Thoracic aorta (tissue), 2 donors: Measurements from ENCODE around the gene ARHGAP19. TPM values are rescaled to one million over a fixed set of nuclear protein-coding genes. Genes with fewer than 3 reads are reported as not detected.

Experiments
- ATAC-seq: fragments of 150-250 bp; one replicate; pipeline ENCODE4 v1.8.0; 2017; ENCODE audit warnings: low read depth; ENCODE audit not compliant: insufficient number of reproducible peaks, low FRiP score
- DNase-seq: peaks from one replicate; pipeline ENCODE4 v3.0.0-alpha.2; 2020; ENCODE audit warnings: low spot score
- H3K27ac ChIP-seq, 2 donors: fragments of 200-600 bp; sonication (generic); 1 replicate in 1 of 2; 2 replicates in 1 of 2; pipeline ENCODE4 v1.5.1; 2016; ENCODE audit warnings: mild to moderate bottlenecking in 2 of 2, moderate library complexity in 2 of 2
- H3K27me3 ChIP-seq: fragments of 200-600 bp; sonication (generic); replicated peaks from 2 replicates; pipeline ENCODE4 v1.6.0; 2016; ENCODE audit warnings: mild to moderate bottlenecking; ENCODE audit not compliant: insufficient read depth
- H3K36me3 ChIP-seq: fragments of 200-600 bp; sonication (generic); one replicate; pipeline ENCODE4 v1.5.1; 2016
- H3K4me1 ChIP-seq, 2 donors: fragments of 200-600 bp; sonication (generic); 1 replicate in 1 of 2; 2 replicates in 1 of 2; pipeline versions ENCODE4 v1.5.1 to v1.6.0; 2016; ENCODE audit warnings: low read depth in 2 of 2, mild to moderate bottlenecking in 1 of 2; ENCODE audit not compliant: control insufficient read depth in 1 of 2
- H3K4me3 ChIP-seq: fragments of 200-600 bp; sonication (generic); 2 replicates; pipeline ENCODE4 v1.5.1; 2016; ENCODE audit warnings: mild to moderate bottlenecking
- H3K9me3 ChIP-seq: fragments of 200-600 bp; sonication (generic); 2 replicates; pipeline ENCODE4 v1.5.1; 2016
- CTCF ChIP-seq: fragments of 200-600 bp; sonication (generic); IDR thresholded peaks from one replicate; pipeline ENCODE4 v1.5.1; 2019; ENCODE audit warnings: antibody characterized with exemption
- total RNA-seq, 2 donors: library from RNA; depleted of rRNA; stranded (reverse); fragments of >200 nt; gene quantifications; one replicate each; pipeline versions ENCODE4 v1.1.0 to v1.2.3, GENCODE V29; 2016

Gene ARHGAP19
- total RNA-seq, 2 donors from 2014 or later = 3.5 to 27.1 TPM

GRCh38 chr10:97204826-97205679 is 87.4 kb downstream of the ARHGAP19 start:
- H3K27me3 ChIP-seq = no peaks in the 10 kb centered on the region
- ATAC-seq (no peak), DNase-seq (no peak)
- no peak overlapping the region for H3K4me3 ChIP-seq
- H3K27ac ChIP-seq = no peak overlapping the region
- H3K4me1 ChIP-seq = no peaks in the 10 kb centered on the region
- no peaks in the 10 kb centered on the region for H3K9me3 ChIP-seq
- TF ChIP-seq CTCF = no peak
- no peaks in the 10 kb centered on the region for H3K36me3 ChIP-seq

GRCh38 chr10:97203220-97203619 is 89.2 kb downstream of the ARHGAP19 start:
- H3K36me3 ChIP-seq = no peaks in the 10 kb centered on the region
- H3K4me3 ChIP-seq = no peak overlapping the region
- H3K27me3 ChIP-seq = no peaks in the 10 kb centered on the region
- DNase-seq (no peak), ATAC-seq (no peak)
- H3K4me1 ChIP-seq = no peaks in the 10 kb centered on the region
- H3K9me3 ChIP-seq = no peaks in the 10 kb centered on the region
- H3K27ac ChIP-seq = no peak overlapping the region
- TF ChIP-seq CTCF = no peak

- no peak overlapping the region for H3K4me3 ChIP-seq
- no peaks in the 10 kb centered on the region for H3K36me3 ChIP-seq
- H3K4me1 ChIP-seq = peaks cover 3 to 10% of the 10 kb centered on the region in 2 donors
- no peak for DNase-seq
- peaks cover 4% of the 10 kb centered on the region for H3K27me3 ChIP-seq
- TF ChIP-seq CTCF = no peak
- ATAC-seq = no peak
- no peaks in the 10 kb centered on the region for H3K9me3 ChIP-seq
- no peak overlapping the region for H3K27ac ChIP-seq
Measured at GRCh38 chr10:97200616-97201015, 91.8 kb downstream of the ARHGAP19 start.

GRCh38 chr10:97199152-97199551 is 93.3 kb downstream of the ARHGAP19 start:
- H3K36me3 ChIP-seq = no peaks in the 10 kb centered on the region
- H3K27me3 ChIP-seq = peaks cover 4% of the 10 kb centered on the region
- ATAC-seq (no peak), DNase-seq (no peak)
- H3K4me1 ChIP-seq = peaks cover 4 to 13% of the 10 kb centered on the region in 2 donors
- TF ChIP-seq CTCF = no peak
- H3K27ac ChIP-seq = no peak overlapping the region
- no peak overlapping the region for H3K4me3 ChIP-seq
- H3K9me3 ChIP-seq = no peaks in the 10 kb centered on the region

GRCh38 chr10:97197030-97197500 is 95.4 kb downstream of the ARHGAP19 start:
- no peak for ATAC-seq
- H3K27ac ChIP-seq = no peak overlapping the region
- no peaks in the 10 kb centered on the region for H3K9me3 ChIP-seq
- H3K4me3 ChIP-seq = no peak overlapping the region
- no peak for TF ChIP-seq CTCF
- no peak for DNase-seq
- no peaks in the 10 kb centered on the region for H3K36me3 ChIP-seq
- peaks cover 4 to 13% of the 10 kb centered on the region in 2 donors for H3K4me1 ChIP-seq
- H3K27me3 ChIP-seq = peaks cover 4% of the 10 kb centered on the region
